GM20000 (cell line): ENCODE data around the gene CLDN24.

ENCODE experiments used
- DNase-seq: peaks from one replicate; pipeline ENCODE4 v3.0.0; 2012; ENCODE audit warnings: low spot score
- TF ChIP-seq, protein P1 (sequence below): IDR thresholded peaks from 2 replicates; pipeline ENCODE4 v1.5.1; 2012; ENCODE audit warnings: mild to moderate bottlenecking, control low read depth; ENCODE audit errors: extremely low read depth, missing control alignments

CLDN24 gene

GRCh38 chr4:183353557-183353956, 31.3 kb upstream of the CLDN24 start:
- DNase-seq, result no peak
- TF ChIP-seq, protein P1, sequence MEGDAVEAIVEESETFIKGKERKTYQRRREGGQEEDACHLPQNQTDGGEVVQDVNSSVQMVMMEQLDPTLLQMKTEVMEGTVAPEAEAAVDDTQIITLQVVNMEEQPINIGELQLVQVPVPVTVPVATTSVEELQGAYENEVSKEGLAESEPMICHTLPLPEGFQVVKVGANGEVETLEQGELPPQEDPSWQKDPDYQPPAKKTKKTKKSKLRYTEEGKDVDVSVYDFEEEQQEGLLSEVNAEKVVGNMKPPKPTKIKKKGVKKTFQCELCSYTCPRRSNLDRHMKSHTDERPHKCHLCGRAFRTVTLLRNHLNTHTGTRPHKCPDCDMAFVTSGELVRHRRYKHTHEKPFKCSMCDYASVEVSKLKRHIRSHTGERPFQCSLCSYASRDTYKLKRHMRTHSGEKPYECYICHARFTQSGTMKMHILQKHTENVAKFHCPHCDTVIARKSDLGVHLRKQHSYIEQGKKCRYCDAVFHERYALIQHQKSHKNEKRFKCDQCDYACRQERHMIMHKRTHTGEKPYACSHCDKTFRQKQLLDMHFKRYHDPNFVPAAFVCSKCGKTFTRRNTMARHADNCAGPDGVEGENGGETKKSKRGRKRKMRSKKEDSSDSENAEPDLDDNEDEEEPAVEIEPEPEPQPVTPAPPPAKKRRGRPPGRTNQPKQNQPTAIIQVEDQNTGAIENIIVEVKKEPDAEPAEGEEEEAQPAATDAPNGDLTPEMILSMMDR, result no peak

GRCh38 chr4:183352546-183352945, 30.3 kb upstream of the CLDN24 start:
- no peak for DNase-seq
- TF ChIP-seq, protein P1, result no peak

DNA sequence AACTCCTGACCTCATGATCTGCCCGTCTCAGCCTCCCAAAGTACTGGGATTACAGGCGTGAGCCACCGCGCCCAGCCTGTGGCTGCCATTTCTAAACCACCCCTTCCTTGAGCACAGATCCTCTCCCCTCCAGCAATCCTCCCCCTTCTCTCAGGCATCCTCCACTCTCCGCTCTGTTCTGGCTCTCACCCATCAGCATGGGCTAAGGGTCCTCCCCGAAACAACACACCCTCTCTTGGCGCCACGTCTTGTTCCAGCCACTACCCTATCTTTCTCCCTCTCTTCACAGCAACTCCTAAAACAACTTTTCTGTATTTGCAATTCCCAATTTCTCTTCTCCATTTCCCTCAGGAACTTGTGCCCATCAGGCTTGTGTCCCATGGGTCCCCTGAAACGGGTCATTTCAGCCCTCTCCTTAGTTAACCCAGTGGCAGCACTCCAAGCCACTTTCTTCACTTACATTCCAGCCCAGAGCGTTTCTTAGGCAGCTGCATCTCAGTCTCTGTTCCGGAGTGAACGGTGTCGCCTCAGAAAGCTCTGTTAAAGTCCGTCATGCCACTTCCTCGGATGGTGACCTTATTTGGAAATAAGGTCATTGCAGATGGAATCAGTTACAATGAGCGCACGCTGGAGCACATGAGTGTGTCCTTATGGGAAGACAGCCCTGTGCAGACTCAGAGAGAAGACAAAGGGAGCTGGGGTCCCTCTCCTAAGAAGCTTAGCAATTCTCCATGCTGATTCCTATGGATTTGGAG, 28.3 kb upstream of the CLDN24 start:
- TF ChIP-seq, protein P1, result no peak

GRCh38 chr4:183349673-183350072, 27.4 kb upstream of the CLDN24 start:
- no peak for DNase-seq
- TF ChIP-seq, protein P1, result no peak

More for the DNA sequence above, 28.3 kb upstream of the CLDN24 start:
- no peak for DNase-seq

- no peak for DNase-seq
- TF ChIP-seq, protein P1, result no peak
Measured at GRCh38 chr4:183348706-183349659, 26.8 kb upstream of the CLDN24 start.

GRCh38 chr4:183348136-183348535, 25.9 kb upstream of the CLDN24 start:
- DNase-seq, result no peak
- TF ChIP-seq, protein P1, result no peak

DNA sequence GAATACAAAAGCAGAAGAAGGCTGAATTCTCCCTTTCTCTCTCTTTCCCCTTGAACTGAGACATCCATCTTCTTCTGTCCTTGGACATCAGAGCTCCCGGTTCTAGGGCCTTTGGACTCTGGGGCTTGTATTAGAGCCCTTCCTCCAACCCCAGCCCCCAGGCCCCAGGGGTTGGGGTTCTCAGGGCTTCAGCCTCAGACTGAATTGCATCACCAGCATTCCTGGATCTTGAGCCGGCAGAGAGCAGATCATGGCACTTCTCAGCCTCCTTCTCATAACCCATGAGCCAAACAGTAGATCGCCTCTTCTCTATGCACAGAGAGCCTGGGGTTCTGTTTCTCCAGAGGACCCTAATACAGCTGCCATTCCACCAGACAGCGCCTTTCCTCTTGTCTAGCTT, 25.3 kb upstream of the CLDN24 start:
- TF ChIP-seq, protein P1, result no peak
- no peak for DNase-seq
